GM18951 (cell line): ENCODE results near the gene LATS2.

Source experiments
- POLR2A ChIP-seq: IDR thresholded peaks from 4 replicates; pipeline ENCODE4 v1.6.1; 2011; ENCODE audit warnings: mild to moderate bottlenecking; ENCODE audit not compliant: insufficient read length, insufficient read depth; ENCODE audit errors: extremely low read depth
- in situ Hi-C: fragments of 300-500 bp; cut with MboI; formaldehyde crosslinking; loops from one replicate; pipeline ENCODE4 v1.12.0; 2022; ENCODE audit warnings: low sequenced_read_pairs, mixed read lengths, inconsistent platforms; ENCODE audit not compliant: unreplicated experiment

The LATS2 gene

GRCh38 chr13:20955496-20955895 lies 105.9 kb downstream of the LATS2 start:
- in situ Hi-C loops, result no loop called here
- TF ChIP-seq POLR2A, result no peak

GRCh38 chr13:20953245-20953931 lies 108.0 kb downstream of the LATS2 start:
- in situ Hi-C loops, result no loop called here
- TF ChIP-seq POLR2A, result no peak

GRCh38 chr13:20952838-20953237 lies 108.5 kb downstream of the LATS2 start:
- in situ Hi-C loops, result no loop called here
- TF ChIP-seq POLR2A, result no peak

- in situ Hi-C loops, result loop anchor here (25.0 kb wide), 1 partner anchor 539 kb away; no protein-coding TSS in a partner anchor
These were observed 113.4 kb downstream of the LATS2 start for GRCh38 chr13:20948001-20948400.

- in situ Hi-C loops, result loop anchor here (25.0 kb wide), 1 partner anchor 541 kb away; no protein-coding TSS in a partner anchor
- TF ChIP-seq POLR2A, result no peak
These were observed 115.4 kb downstream of the LATS2 start for GRCh38 chr13:20945952-20946383.

GRCh38 chr13:20942938-20943559 lies 118.3 kb downstream of the LATS2 start:
- no peak for TF ChIP-seq POLR2A
- in situ Hi-C loops, result loop anchor here (25.0 kb wide), 1 partner anchor 544 kb away; no protein-coding TSS in a partner anchor

GRCh38 chr13:20940511-20940910 lies 120.9 kb downstream of the LATS2 start:
- in situ Hi-C loops, result loop anchor here (25.0 kb wide), 1 partner anchor 547 kb away; no protein-coding TSS in a partner anchor

- no peak for TF ChIP-seq POLR2A
- in situ Hi-C loops, result loop anchor here (25.0 kb wide), 1 partner anchor 547 kb away; no protein-coding TSS in a partner anchor
These were observed 121.3 kb downstream of the LATS2 start for GRCh38 chr13:20940083-20940482.

- in situ Hi-C loops, result loop anchor here (25.0 kb wide), 1 partner anchor 548 kb away; no protein-coding TSS in a partner anchor
- no peak for TF ChIP-seq POLR2A
These were observed 121.7 kb downstream of the LATS2 start for GRCh38 chr13:20939662-20940061.

GRCh38 chr13:20938302-20938701 lies 123.1 kb downstream of the LATS2 start:
- in situ Hi-C loops, result loop anchor here (25.0 kb wide), 1 partner anchor 549 kb away; no protein-coding TSS in a partner anchor
- no peak for TF ChIP-seq POLR2A

GRCh38 chr13:20927596-20928257 lies 133.7 kb downstream of the LATS2 start:
- TF ChIP-seq POLR2A, result no peak
- in situ Hi-C loops, result loop anchor here (5.0 to 25.0 kb wide), 3 partner anchors 430 to 735 kb away; partner anchors contain the start of gene GJB2

- in situ Hi-C loops, result loop anchor here (5.0 to 25.0 kb wide), 3 partner anchors 428 to 733 kb away; partner anchors contain the start of gene GJB2
These were observed 136.0 kb downstream of the LATS2 start for GRCh38 chr13:20925395-20925790.

GRCh38 chr13:20924758-20925394 lies 136.5 kb downstream of the LATS2 start:
- in situ Hi-C loops, result loop anchor here (5.0 to 25.0 kb wide), 3 partner anchors 428 to 733 kb away; partner anchors contain the start of gene GJB2

More at GRCh38 chr13:20924758-20925394, 136.5 kb downstream of the LATS2 start:
- TF ChIP-seq POLR2A, result no peak
